ENCODE measurements around the gene TRAF4. TPM values are rescaled to one million over a fixed set of nuclear protein-coding genes. Genes with fewer than 3 reads are reported as not detected.

The TRAF4 gene
- total RNA-seq, 1 experiment from 2014 or later: 268 TPM

- TF ChIP-seq ZNF317 (CRISPR knock-in tag; IDR thresholded peaks at IDR 0.05; ENCODE audit: borderline replicate concordance, low read depth) (no peak), MLX (CRISPR knock-in tag; IDR thresholded peaks at IDR 0.05) (no peak), PRDM15 (CRISPR knock-in tag; IDR thresholded peaks at IDR 0.05) (peak; percentile 69), FOXK1 (CRISPR knock-in tag; IDR thresholded peaks at IDR 0.05) (no peak; the same call in 1 of the 2 replicates), KAT7 (CRISPR knock-in tag; IDR thresholded peaks at IDR 0.05; ENCODE audit: borderline replicate concordance) (0 out of 2 replicates have a peak, but pooled peaks have one; percentile 35), ZNF425 (CRISPR knock-in tag; conservative IDR thresholded peaks at IDR 0.05) (no peak)
These were observed at the start of gene TRAF4 (continued) for GRCh38 chr17:28743243-28744103.

- peaks cover 83% of the 10 kb centered on the region for H3K36me3 Mint-ChIP-seq
- POLR2A ChIA-PET: no interaction called here
These were observed 45.4 kb upstream of the TRAF4 start for GRCh38 chr17:28698253-28698941.

DNA sequence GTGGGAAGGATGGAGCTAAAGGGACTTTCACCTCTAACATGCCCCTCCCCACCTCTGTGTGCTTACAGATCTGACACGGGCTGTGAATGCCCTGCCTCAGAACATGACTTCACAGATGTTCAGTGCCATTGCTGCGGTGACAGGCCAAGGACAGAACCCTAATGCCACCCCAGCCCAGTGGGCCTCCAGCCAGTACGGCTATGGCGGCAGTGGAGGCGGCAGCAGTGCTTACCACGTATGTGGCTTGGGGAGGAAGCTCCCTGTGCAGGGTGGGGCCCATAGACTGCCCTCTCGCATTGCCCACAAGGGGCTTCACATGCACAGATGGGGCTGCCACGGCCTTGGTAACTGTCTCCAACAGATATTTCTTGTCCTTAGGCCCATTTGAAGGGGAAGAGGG, 43.5 kb upstream of the TRAF4 start:
- Mint-ChIP-seq H3K36me3 (peaks cover 70% of the 10 kb centered on the region), H3K4me3 (no peak overlapping the region), H3K27ac (no peak overlapping the region), H3K4me1 (peaks cover 9% of the 10 kb centered on the region), H3K9me3 (no peaks in the 10 kb centered on the region), H3K27me3 (ENCODE audit: low read depth) (no peaks in the 10 kb centered on the region)
- no peak for ATAC-seq
- no peak for DNase-seq (ENCODE audit: low spot score)
- ChIA-PET POLR2A (interaction anchor here (0.6 to 0.7 kb wide), 2 partner anchors 11 kb away, joined by 3 to 9 read pairs; partner anchors contain the start of gene PROCA1), CTCF (no interaction called here)
- no peak for TF ChIP-seq ZNF121 (CRISPR knock-in tag; IDR thresholded peaks at IDR 0.05)
- TF ChIP-seq, protein P1, sequence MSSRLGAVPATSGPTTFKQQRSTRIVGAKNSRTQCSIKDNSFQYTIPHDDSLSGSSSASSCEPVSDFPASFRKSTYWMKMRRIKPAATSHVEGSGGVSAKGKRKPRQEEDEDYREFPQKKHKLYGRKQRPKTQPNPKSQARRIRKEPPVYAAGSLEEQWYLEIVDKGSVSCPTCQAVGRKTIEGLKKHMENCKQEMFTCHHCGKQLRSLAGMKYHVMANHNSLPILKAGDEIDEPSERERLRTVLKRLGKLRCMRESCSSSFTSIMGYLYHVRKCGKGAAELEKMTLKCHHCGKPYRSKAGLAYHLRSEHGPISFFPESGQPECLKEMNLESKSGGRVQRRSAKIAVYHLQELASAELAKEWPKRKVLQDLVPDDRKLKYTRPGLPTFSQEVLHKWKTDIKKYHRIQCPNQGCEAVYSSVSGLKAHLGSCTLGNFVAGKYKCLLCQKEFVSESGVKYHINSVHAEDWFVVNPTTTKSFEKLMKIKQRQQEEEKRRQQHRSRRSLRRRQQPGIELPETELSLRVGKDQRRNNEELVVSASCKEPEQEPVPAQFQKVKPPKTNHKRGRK (CRISPR knock-in tag; IDR thresholded peaks at IDR 0.05; ENCODE audit: borderline replicate concordance): no peak
- TF ChIP-seq NFYB (CRISPR knock-in tag; conservative IDR thresholded peaks at IDR 0.05; ENCODE audit: low read depth): no peak
- TF ChIP-seq SP1 (CRISPR knock-in tag; conservative IDR thresholded peaks at IDR 0.05): no peak
- TF ChIP-seq NR2C2 (CRISPR knock-in tag; IDR thresholded peaks at IDR 0.05): no peak
- no peak for TF ChIP-seq E2F5 (CRISPR knock-in tag; IDR thresholded peaks at IDR 0.05)
- no peak for TF ChIP-seq TP53 (CRISPR knock-in tag; IDR thresholded peaks at IDR 0.05)
- no peak for TF ChIP-seq CREB1 (CRISPR knock-in tag; IDR thresholded peaks at IDR 0.05)
- TF ChIP-seq ZNF423 (CRISPR knock-in tag; IDR thresholded peaks at IDR 0.05): no peak
- TF ChIP-seq RELA (CRISPR knock-in tag; IDR thresholded peaks at IDR 0.05; ENCODE audit: borderline replicate concordance): no peak
- TF ChIP-seq, protein P2, sequence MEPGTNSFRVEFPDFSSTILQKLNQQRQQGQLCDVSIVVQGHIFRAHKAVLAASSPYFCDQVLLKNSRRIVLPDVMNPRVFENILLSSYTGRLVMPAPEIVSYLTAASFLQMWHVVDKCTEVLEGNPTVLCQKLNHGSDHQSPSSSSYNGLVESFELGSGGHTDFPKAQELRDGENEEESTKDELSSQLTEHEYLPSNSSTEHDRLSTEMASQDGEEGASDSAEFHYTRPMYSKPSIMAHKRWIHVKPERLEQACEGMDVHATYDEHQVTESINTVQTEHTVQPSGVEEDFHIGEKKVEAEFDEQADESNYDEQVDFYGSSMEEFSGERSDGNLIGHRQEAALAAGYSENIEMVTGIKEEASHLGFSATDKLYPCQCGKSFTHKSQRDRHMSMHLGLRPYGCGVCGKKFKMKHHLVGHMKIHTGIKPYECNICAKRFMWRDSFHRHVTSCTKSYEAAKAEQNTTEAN (CRISPR knock-in tag; IDR thresholded peaks at IDR 0.05): no peak
- no peak for TF ChIP-seq CBFB (CRISPR knock-in tag; IDR thresholded peaks at IDR 0.05; ENCODE audit: low read depth)
- TF ChIP-seq ATF1 (CRISPR knock-in tag; IDR thresholded peaks at IDR 0.05): no peak
- TF ChIP-seq, protein P3, sequence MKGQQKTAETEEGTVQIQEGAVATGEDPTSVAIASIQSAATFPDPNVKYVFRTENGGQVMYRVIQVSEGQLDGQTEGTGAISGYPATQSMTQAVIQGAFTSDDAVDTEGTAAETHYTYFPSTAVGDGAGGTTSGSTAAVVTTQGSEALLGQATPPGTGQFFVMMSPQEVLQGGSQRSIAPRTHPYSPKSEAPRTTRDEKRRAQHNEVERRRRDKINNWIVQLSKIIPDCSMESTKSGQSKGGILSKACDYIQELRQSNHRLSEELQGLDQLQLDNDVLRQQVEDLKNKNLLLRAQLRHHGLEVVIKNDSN (CRISPR knock-in tag; IDR thresholded peaks at IDR 0.05): no peak

More at GRCh38 chr17:28698253-28698941, 45.4 kb upstream of the TRAF4 start:
- TF ChIP-seq FOXJ3 (CRISPR knock-in tag; IDR thresholded peaks at IDR 0.05; ENCODE audit: borderline replicate concordance): no peak
- peak; percentile 59 for TF ChIP-seq GABPB1 (CRISPR knock-in tag; IDR thresholded peaks at IDR 0.05)
- Mint-ChIP-seq H3K4me3 (no peak overlapping the region), H3K4me1 (peaks cover 9% of the 10 kb centered on the region), H3K27me3 (ENCODE audit: low read depth) (no peaks in the 10 kb centered on the region), H3K27ac (no peak overlapping the region), H3K9me3 (no peaks in the 10 kb centered on the region)
- no peak for DNase-seq (ENCODE audit: low spot score)
- CTCF ChIA-PET: no interaction called here
- no peak for ATAC-seq

Data from WTC11 (cell line).